Measurements from ENCODE around the gene FAM219A.
A peak's percentile ranks its signal among the peaks of the same experiment; 100 is the strongest.

FAM219A gene

GRCh38 chr9:34398875-34399274, 59.5 kb downstream of the FAM219A start:
- no peak for DNase-seq

- no peak for DNase-seq
Observed at GRCh38 chr9:34396276-34397214, 61.8 kb downstream of the FAM219A start.

GRCh38 chr9:34392511-34392910, 65.9 kb downstream of the FAM219A start:
- DNase-seq: no peak

GRCh38 chr9:34387239-34387638, 71.1 kb downstream of the FAM219A start:
- no peak for DNase-seq

- DNase-seq: no peak
Observed at GRCh38 chr9:34386656-34387055, 71.7 kb downstream of the FAM219A start.

- DNase-seq: no peak
Observed at GRCh38 chr9:34385561-34386230, 72.7 kb downstream of the FAM219A start.

GRCh38 chr9:34384368-34385165, 73.8 kb downstream of the FAM219A start:
- peak; percentile 8 for DNase-seq

- DNase-seq: no peak
Observed at GRCh38 chr9:34383904-34384303, 74.5 kb downstream of the FAM219A start.

- no peak for DNase-seq
Observed at GRCh38 chr9:34382879-34383278, 75.5 kb downstream of the FAM219A start.

- DNase-seq: no peak
Observed at GRCh38 chr9:34382054-34382453, 76.3 kb downstream of the FAM219A start.

GRCh38 chr9:34381323-34381722, 77.0 kb downstream of the FAM219A start:
- DNase-seq: peak; percentile 30

- peak; percentile 88 for DNase-seq
Observed at GRCh38 chr9:34380511-34381315, 77.7 kb downstream of the FAM219A start.

- DNase-seq: peak; percentile 73
Observed at GRCh38 chr9:34380034-34380510, 78.3 kb downstream of the FAM219A start.

GRCh38 chr9:34379334-34380033, 78.9 kb downstream of the FAM219A start:
- DNase-seq: peak; percentile 89

- DNase-seq: no peak
Observed at GRCh38 chr9:34378376-34379060, 79.9 kb downstream of the FAM219A start.

- DNase-seq: peak; percentile 80
Observed at GRCh38 chr9:34377404-34377746, 81.0 kb downstream of the FAM219A start.

- DNase-seq: peak; percentile 97
Observed at GRCh38 chr9:34376596-34377403, 81.6 kb downstream of the FAM219A start, which contains the start of gene MYORG. Gene MYORG, minus strand, starts transcription at chr9:34376898. Its CDS starts 3,955 bp downstream, at chr9:34372943.

- peak; percentile 69 for DNase-seq
Observed at GRCh38 chr9:34375901-34376595, 82.3 kb downstream of the FAM219A start.

- peak; percentile 36 for DNase-seq
Observed at GRCh38 chr9:34374905-34375552, 83.3 kb downstream of the FAM219A start.
